Nephron (organoid): ENCODE measurements around the gene KRI1.

ENCODE experiments used
- H3K27ac Mint-ChIP-seq, 3 experiments: 2 replicates each; pipeline ENCODE4 v1.8.0; 2020; ENCODE audit warnings: mixed read lengths in 3 of 3, mild to moderate bottlenecking in 2 of 3, moderate library complexity in 1 of 3
- H3K27me3 Mint-ChIP-seq: 2 replicates; pipeline ENCODE4 v1.8.0; 2021; ENCODE audit warnings: low read depth, mild to moderate bottlenecking, moderate library complexity, mixed read lengths
- H3K36me3 Mint-ChIP-seq: 2 replicates; pipeline ENCODE4 v1.8.0; 2020; ENCODE audit warnings: low read depth, mixed read lengths
- H3K4me1 Mint-ChIP-seq: 2 replicates; pipeline ENCODE4 v1.8.0; 2020; ENCODE audit warnings: mixed read lengths
- H3K4me3 Mint-ChIP-seq, 3 experiments: 2 replicates each; pipeline ENCODE4 v1.8.0; 2020; ENCODE audit warnings: mild to moderate bottlenecking in 3 of 3, mixed read lengths in 3 of 3, moderate library complexity in 2 of 3
- H3K9me3 Mint-ChIP-seq: 2 replicates; pipeline ENCODE4 v1.8.0; 2020; ENCODE audit warnings: mixed read lengths
- TF ChIP-seq, protein P1 (sequence below), 3 experiments: fragments of 200-600 bp; sonication (generic); IDR thresholded peaks; one replicate each; pipeline ENCODE4 v1.5.0; 2021; ENCODE audit warnings: antibody characterized with exemption in 3 of 3; ENCODE audit not compliant: unreplicated experiment in 3 of 3

KRI1 gene

GRCh38 chr19:10516671-10517286 is 49.0 kb downstream of the KRI1 start:
- Mint-ChIP-seq H3K27ac (peak overlapping the region; percentile 59 to 91 (median 77)), H3K27me3 (peaks cover 30% of the 10 kb centered on the region), H3K36me3 (peaks cover 3% of the 10 kb centered on the region), H3K4me1 (peaks cover 26% of the 10 kb centered on the region), H3K4me3 (peak overlapping the region; percentile 89 to 94 (median 91)), H3K9me3 (no peaks in the 10 kb centered on the region)
- TF ChIP-seq, protein P1, sequence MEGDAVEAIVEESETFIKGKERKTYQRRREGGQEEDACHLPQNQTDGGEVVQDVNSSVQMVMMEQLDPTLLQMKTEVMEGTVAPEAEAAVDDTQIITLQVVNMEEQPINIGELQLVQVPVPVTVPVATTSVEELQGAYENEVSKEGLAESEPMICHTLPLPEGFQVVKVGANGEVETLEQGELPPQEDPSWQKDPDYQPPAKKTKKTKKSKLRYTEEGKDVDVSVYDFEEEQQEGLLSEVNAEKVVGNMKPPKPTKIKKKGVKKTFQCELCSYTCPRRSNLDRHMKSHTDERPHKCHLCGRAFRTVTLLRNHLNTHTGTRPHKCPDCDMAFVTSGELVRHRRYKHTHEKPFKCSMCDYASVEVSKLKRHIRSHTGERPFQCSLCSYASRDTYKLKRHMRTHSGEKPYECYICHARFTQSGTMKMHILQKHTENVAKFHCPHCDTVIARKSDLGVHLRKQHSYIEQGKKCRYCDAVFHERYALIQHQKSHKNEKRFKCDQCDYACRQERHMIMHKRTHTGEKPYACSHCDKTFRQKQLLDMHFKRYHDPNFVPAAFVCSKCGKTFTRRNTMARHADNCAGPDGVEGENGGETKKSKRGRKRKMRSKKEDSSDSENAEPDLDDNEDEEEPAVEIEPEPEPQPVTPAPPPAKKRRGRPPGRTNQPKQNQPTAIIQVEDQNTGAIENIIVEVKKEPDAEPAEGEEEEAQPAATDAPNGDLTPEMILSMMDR (IDR thresholded peaks at IDR 0.05; ENCODE audit: unreplicated experiment in 3 of 3): no peak

- H3K4me1 Mint-ChIP-seq: peaks cover 26% of the 10 kb centered on the region
- TF ChIP-seq, protein P1 (IDR thresholded peaks at IDR 0.05; ENCODE audit: unreplicated experiment in 3 of 3): no peak
- H3K9me3 Mint-ChIP-seq: no peaks in the 10 kb centered on the region
- H3K36me3 Mint-ChIP-seq: peaks cover 3% of the 10 kb centered on the region
- peak overlapping the region; percentile 66 to 94 (median 89) for H3K4me3 Mint-ChIP-seq
- peak overlapping the region in 1 of 3 experiments; percentile 0 for H3K27ac Mint-ChIP-seq
- H3K27me3 Mint-ChIP-seq: peaks cover 30% of the 10 kb centered on the region
Observed at GRCh38 chr19:10516064-10516385, 49.8 kb downstream of the KRI1 start.

GRCh38 chr19:10514211-10515145 is 51.3 kb downstream of the KRI1 start:
- Mint-ChIP-seq H3K4me3 (peak overlapping the region; percentile 47 to 66 (median 53)), H3K4me1 (peaks cover 28% of the 10 kb centered on the region), H3K36me3 (peaks cover 3% of the 10 kb centered on the region), H3K9me3 (no peaks in the 10 kb centered on the region), H3K27ac (no peak overlapping the region), H3K27me3 (peaks cover 24% of the 10 kb centered on the region)
- TF ChIP-seq, protein P1 (IDR thresholded peaks at IDR 0.05; ENCODE audit: unreplicated experiment in 3 of 3): no peak

DNA sequence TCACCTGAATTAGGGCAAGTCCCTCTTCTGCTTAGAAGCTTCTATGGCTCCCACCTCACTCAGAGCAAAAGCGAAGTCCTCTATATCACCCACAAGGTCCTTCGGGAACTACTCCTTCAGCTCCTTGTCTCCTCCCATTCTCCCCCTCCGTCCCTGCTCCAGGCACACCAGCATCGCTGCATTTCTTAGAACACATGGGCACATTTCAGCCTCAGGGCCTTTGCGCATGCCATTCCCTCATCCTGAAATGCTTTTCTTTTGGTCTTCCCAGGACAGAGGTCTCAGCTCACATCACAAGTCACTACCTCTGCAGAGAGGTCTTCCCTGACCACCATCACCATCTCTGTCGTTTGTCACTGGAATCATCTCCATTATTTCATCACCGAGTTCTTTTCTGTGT is 52.6 kb downstream of the KRI1 start:
- no peaks in the 10 kb centered on the region for H3K9me3 Mint-ChIP-seq
- H3K36me3 Mint-ChIP-seq: peaks cover 3% of the 10 kb centered on the region
- no peak overlapping the region for H3K27ac Mint-ChIP-seq
- TF ChIP-seq, protein P1 (IDR thresholded peaks at IDR 0.05; ENCODE audit: unreplicated experiment in 3 of 3): no peak
- H3K4me3 Mint-ChIP-seq: no peak overlapping the region
- H3K4me1 Mint-ChIP-seq: peaks cover 19% of the 10 kb centered on the region
- peaks cover 16% of the 10 kb centered on the region for H3K27me3 Mint-ChIP-seq

GRCh38 chr19:10510301-10510802 is 55.5 kb downstream of the KRI1 start:
- no peaks in the 10 kb centered on the region for H3K9me3 Mint-ChIP-seq
- H3K4me1 Mint-ChIP-seq: peaks cover 4% of the 10 kb centered on the region
- H3K36me3 Mint-ChIP-seq: peaks cover 3% of the 10 kb centered on the region
- peaks cover 4% of the 10 kb centered on the region for H3K27me3 Mint-ChIP-seq
- H3K4me3 Mint-ChIP-seq: no peak overlapping the region
- TF ChIP-seq, protein P1 (IDR thresholded peaks at IDR 0.05; ENCODE audit: unreplicated experiment in 3 of 3): peak; percentile 71 to 80 (median 78)
- H3K27ac Mint-ChIP-seq: no peak overlapping the region
